ENCODE measurements around the gene CBX8. TPM values are rescaled to one million over a fixed set of nuclear protein-coding genes. Genes with fewer than 3 reads are reported as not detected.

The CBX8 gene
- polyA plus RNA-seq, 2 of the 4 experiments (the other 2 are of a cell fraction) = 1.5 to 13.1 TPM

GRCh38 chr17:79810130-79811010 lies 13.5 kb upstream of the CBX8 start:
- H3K4me3 ChIP-seq = peak overlapping the region; percentile 51
- WGBS (ENCODE audit: missing lambda C conversion rate) = 2% methylated on average over 47 of the region's 79 CpGs
- DNase-seq (ENCODE audit: low read depth in 1 of 2, low spot score in 1 of 2) = peak; percentile 90 to 92
- H3K9me3 ChIP-seq = no peaks in the 10 kb centered on the region
- TF ChIP-seq MYC (IDR thresholded peaks at IDR 0.05; ENCODE audit: borderline replicate concordance, low read length) = peak; percentile 35; the same call in 1 of the 2 replicates
- TF ChIP-seq ZSCAN20 (CRISPR knock-in tag; IDR thresholded peaks at IDR 0.05) = no peak
- 0 out of 2 replicates have a peak, but pooled peaks have one; percentile 9 for TF ChIP-seq ELK1 (IDR thresholded peaks at IDR 0.05; ENCODE audit: low read depth, low read length)
- peak; percentile 27; the same call in 1 of the 3 replicates for TF ChIP-seq BCL3 (IDR thresholded peaks at IDR 0.05)
- peak; percentile 46; the same call in 1 of the 2 replicates for TF ChIP-seq GATA3 (IDR thresholded peaks at IDR 0.05; ENCODE audit: borderline replicate concordance)
- no peak for TF ChIP-seq MAFK (IDR thresholded peaks at IDR 0.05; ENCODE audit: partially characterized antibody)
- peak; percentile 33; the same call in 1 of the 2 replicates for TF ChIP-seq POLR2A (IDR thresholded peaks at IDR 0.05; ENCODE audit: low read length)
- peak; percentile 94 for TF ChIP-seq ZFP36 (IDR thresholded peaks at IDR 0.05; ENCODE audit: borderline replicate concordance, partially characterized antibody)
- 0 out of 2 replicates have a peak, but pooled peaks have one; percentile 28 for TF ChIP-seq MAX (IDR thresholded peaks at IDR 0.05)
- TF ChIP-seq JUN (IDR thresholded peaks at IDR 0.05) = no peak; a peak in 1 of 5 replicates
- 0 out of 2 replicates have a peak, but pooled peaks have one; percentile 11 for TF ChIP-seq E2F6 (IDR thresholded peaks at IDR 0.05; ENCODE audit: borderline replicate concordance, low read depth)
- no peak for TF ChIP-seq CBX2 (IDR thresholded peaks at IDR 0.05; ENCODE audit: borderline replicate concordance, low read depth)
- ChIA-PET CTCF (interaction anchor here (0.7 to 39.8 kb wide), 28 partner anchors 2 to 234 kb away, joined by 3 to 1281 read pairs (median 6); partner anchors contain the start of genes CBX2, CBX4 and CBX8), POLR2A (interaction anchor here (0.6 to 6.6 kb wide), 7 partner anchors 13 to 183 kb away, joined by 3 to 84 read pairs (median 22); partner anchors contain the start of genes CBX4 and CBX8)
- H3K4me1 ChIP-seq = peaks cover 40% of the 10 kb centered on the region
- no peak for FAIRE-seq
- peak; percentile 55 to 80 for ATAC-seq
- peak overlapping the region; percentile 95 to 99 for H3K27ac ChIP-seq
- H3K4me2 ChIP-seq = peak overlapping the region; percentile 94

GRCh38 chr17:79809530-79810129 lies 12.8 kb upstream of the CBX8 start:
- ChIA-PET CTCF (interaction anchor here (0.6 to 39.8 kb wide), 22 partner anchors 1 to 292 kb away, joined by 3 to 1281 read pairs (median 7); partner anchors contain the start of genes CBX4, CBX8 and GAA), POLR2A (interaction anchor here (0.6 to 6.6 kb wide), 5 partner anchors 12 to 184 kb away, joined by 4 to 84 read pairs (median 58); partner anchors contain the start of genes CBX4 and CBX8)
- H3K9me3 ChIP-seq = no peaks in the 10 kb centered on the region
- peaks cover 40% of the 10 kb centered on the region for H3K4me1 ChIP-seq
- 33% methylated on average over 18 of the region's 40 CpGs for WGBS (ENCODE audit: missing lambda C conversion rate)
- DNase-seq (ENCODE audit: low read depth in 1 of 2, low spot score in 1 of 2) (no peak), FAIRE-seq (no peak), ATAC-seq (peak in 1 of 2 experiments; percentile 5; a peak in 2 of 6 replicates)
- peak overlapping the region; percentile 94 for H3K4me2 ChIP-seq
- peak overlapping the region; percentile 51 for H3K4me3 ChIP-seq
- TF ChIP-seq HOXB5 (CRISPR knock-in tag; IDR thresholded peaks at IDR 0.05) = no peak
- TF ChIP-seq POLR2A (IDR thresholded peaks at IDR 0.05; ENCODE audit: low read length) = peak; percentile 37
- TF ChIP-seq SREBF2 (IDR thresholded peaks at IDR 0.05) = no peak
- TF ChIP-seq EHF (CRISPR knock-in tag; IDR thresholded peaks at IDR 0.05) = no peak
- TF ChIP-seq FOXS1 (CRISPR knock-in tag; IDR thresholded peaks at IDR 0.05) = no peak
- H3K27ac ChIP-seq = peak overlapping the region; percentile 95 to 99
